ENCODE data around the gene CNNM1. TPM values are rescaled to one million over a fixed set of nuclear protein-coding genes. Genes with fewer than 3 reads are reported as not detected.

CNNM1 gene
- total RNA-seq, 1 experiment from 2014 or later, result 0.03 TPM

- in situ Hi-C loops (cut with HindIII; ENCODE audit: low pct_unique_long_range_greater_than_20kb, low sequenced_read_pairs), result no loop called here
- DNase-seq (ENCODE audit: low read depth, low spot score), result no peak
Measured at GRCh38 chr10:99360934-99361333, 31.8 kb downstream of the CNNM1 start.

- in situ Hi-C loops (cut with HindIII; ENCODE audit: low pct_unique_long_range_greater_than_20kb, low sequenced_read_pairs), result no loop called here
Measured at GRCh38 chr10:99364125-99364524, 35.0 kb downstream of the CNNM1 start.

DNA sequence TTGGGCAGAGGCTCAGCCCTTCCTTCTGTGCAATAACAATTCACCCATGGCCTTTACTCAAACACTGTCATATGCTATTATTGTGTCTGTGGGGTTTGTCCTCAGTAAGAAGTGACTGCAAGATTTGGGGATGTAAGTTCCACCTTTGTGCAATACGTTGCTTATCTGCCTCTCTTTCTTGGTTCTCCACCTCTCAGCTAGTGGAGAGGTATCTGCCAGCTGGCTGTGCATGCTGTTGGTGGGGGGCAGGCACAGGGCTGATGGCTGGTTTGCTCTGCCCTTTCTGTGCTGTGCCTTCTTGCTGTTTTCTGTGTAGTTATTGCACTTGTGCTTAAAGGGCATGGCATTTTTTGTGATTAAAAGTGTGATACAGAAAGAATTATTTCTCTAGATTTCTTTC lies 36.2 kb downstream of the CNNM1 start:
- in situ Hi-C loops (cut with HindIII; ENCODE audit: low pct_unique_long_range_greater_than_20kb, low sequenced_read_pairs), result no loop called here

More at GRCh38 chr10:99364125-99364524, 35.0 kb downstream of the CNNM1 start:
- no peak for DNase-seq (ENCODE audit: low read depth, low spot score)

DNA sequence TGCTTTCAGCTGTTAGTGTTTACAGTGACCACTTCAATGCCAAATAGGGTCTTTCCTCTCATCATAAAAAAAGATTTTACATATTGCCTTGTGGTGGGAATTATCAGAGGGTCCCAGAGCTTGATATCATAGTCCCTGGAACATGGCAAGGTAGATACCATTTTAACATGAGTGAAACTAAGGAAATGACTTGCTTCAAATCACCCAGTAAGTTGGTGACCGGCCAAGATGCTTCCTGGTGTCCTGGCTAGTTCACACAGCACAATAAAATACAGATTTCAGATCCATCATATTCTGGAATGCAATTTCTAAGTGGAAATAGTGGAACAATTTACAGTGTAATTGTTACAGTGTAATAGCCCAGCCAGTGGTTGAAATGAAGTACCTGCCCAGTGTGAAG lies 36.6 kb downstream of the CNNM1 start:
- in situ Hi-C loops (cut with HindIII; ENCODE audit: low pct_unique_long_range_greater_than_20kb, low sequenced_read_pairs), result no loop called here
- no peak for DNase-seq (ENCODE audit: low read depth, low spot score)

More for the DNA sequence above, 36.2 kb downstream of the CNNM1 start:
- DNase-seq (ENCODE audit: low read depth, low spot score), result no peak

- no peak for DNase-seq (ENCODE audit: low read depth, low spot score)
- in situ Hi-C loops (cut with HindIII; ENCODE audit: low pct_unique_long_range_greater_than_20kb, low sequenced_read_pairs), result no loop called here
Measured at GRCh38 chr10:99366666-99367065, 37.5 kb downstream of the CNNM1 start.

GRCh38 chr10:99368646-99369045 lies 39.5 kb downstream of the CNNM1 start:
- in situ Hi-C loops (cut with HindIII; ENCODE audit: low pct_unique_long_range_greater_than_20kb, low sequenced_read_pairs), result no loop called here
- DNase-seq (ENCODE audit: low read depth, low spot score), result no peak

DNA sequence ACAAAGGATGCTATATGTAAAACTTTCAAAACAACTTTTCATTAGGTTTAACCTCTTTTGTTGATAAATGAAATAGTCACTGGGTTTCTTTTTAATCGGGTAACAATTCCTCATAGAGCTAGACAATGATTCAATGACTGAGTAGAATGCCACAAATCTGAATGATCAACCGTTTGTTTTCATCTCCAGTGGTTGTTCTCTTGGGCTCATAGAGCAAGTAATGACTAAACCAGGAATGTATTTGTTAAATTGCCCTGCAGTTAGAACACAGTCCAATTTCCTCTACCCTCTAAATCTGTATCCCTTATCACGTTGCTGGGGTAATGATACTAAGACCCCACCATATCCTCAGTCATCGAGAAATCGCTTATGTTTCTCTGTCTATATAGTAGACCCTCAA lies 40.0 kb downstream of the CNNM1 start:
- DNase-seq (ENCODE audit: low read depth, low spot score), result no peak
- in situ Hi-C loops (cut with HindIII; ENCODE audit: low pct_unique_long_range_greater_than_20kb, low sequenced_read_pairs), result no loop called here

- DNase-seq (ENCODE audit: low read depth, low spot score), result no peak
- in situ Hi-C loops (cut with HindIII; ENCODE audit: low pct_unique_long_range_greater_than_20kb, low sequenced_read_pairs), result no loop called here
Measured at GRCh38 chr10:99369551-99369950, 40.4 kb downstream of the CNNM1 start.

DNA sequence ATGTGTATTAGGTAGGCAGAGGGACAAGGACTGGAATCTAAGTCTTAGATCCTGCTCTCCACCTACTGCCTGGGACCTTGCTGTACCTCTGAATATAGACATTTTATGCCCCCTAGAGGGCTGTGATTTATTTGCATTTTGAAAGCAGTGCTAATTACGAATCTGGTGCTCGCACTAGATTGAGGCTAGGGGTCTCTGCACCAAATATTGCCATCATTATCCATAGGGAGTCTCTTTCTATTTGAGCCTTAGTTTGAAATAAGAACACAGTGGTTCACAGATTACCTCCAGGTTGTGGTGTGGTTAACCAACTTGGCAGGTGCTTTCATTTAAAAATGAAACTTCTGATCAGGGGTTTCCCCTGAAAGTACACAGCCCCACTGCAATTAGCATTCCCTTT lies 41.8 kb downstream of the CNNM1 start:
- DNase-seq (ENCODE audit: low read depth, low spot score), result peak; percentile 58
- in situ Hi-C loops (cut with HindIII; ENCODE audit: low pct_unique_long_range_greater_than_20kb, low sequenced_read_pairs), result no loop called here

DNA sequence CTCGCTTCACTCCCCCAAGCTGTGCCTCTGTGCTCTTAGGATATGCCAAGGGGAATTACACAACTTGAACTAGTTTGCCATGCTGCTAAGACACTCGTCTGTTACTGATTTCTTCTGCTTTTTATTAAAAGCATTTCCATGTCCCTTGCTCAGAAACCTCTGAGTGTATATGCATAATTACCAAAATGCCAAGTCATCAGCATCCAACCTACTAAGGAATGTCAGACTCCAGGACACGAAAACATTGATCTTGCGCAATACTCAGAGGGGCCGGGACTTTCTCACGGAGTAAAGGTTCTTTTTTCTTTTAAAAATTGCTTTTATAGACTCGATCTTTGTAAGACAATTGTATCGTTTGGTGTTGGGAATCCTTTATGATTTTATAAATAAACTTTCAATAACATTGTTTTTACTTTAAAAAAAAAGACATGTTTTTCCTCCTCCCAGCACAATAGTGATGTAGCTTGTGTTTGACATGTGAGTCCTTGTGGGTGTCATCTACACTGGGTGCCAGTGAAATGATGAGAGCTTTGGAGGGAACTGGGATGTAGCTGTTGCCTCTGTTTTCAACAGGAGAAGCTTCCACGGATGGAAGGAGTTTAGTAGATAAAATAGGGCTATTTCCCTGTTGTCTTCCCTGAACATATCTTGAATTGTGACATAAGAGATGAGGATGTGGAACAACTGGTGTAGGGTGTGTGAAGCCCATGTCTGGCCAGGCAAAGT lies 43.6 kb downstream of the CNNM1 start:
- no peak for DNase-seq (ENCODE audit: low read depth, low spot score)
- in situ Hi-C loops (cut with HindIII; ENCODE audit: low pct_unique_long_range_greater_than_20kb, low sequenced_read_pairs), result no loop called here

GRCh38 chr10:99374526-99374925 lies 45.4 kb downstream of the CNNM1 start:
- in situ Hi-C loops (cut with HindIII; ENCODE audit: low pct_unique_long_range_greater_than_20kb, low sequenced_read_pairs), result no loop called here
- DNase-seq (ENCODE audit: low read depth, low spot score), result no peak

GRCh38 chr10:99374972-99375371 lies 45.8 kb downstream of the CNNM1 start:
- DNase-seq (ENCODE audit: low read depth, low spot score), result no peak

GRCh38 chr10:99375426-99375825 lies 46.3 kb downstream of the CNNM1 start:
- in situ Hi-C loops (cut with HindIII; ENCODE audit: low pct_unique_long_range_greater_than_20kb, low sequenced_read_pairs), result no loop called here
- DNase-seq (ENCODE audit: low read depth, low spot score), result no peak

More at GRCh38 chr10:99374972-99375371, 45.8 kb downstream of the CNNM1 start:
- in situ Hi-C loops (cut with HindIII; ENCODE audit: low pct_unique_long_range_greater_than_20kb, low sequenced_read_pairs), result no loop called here

DNA sequence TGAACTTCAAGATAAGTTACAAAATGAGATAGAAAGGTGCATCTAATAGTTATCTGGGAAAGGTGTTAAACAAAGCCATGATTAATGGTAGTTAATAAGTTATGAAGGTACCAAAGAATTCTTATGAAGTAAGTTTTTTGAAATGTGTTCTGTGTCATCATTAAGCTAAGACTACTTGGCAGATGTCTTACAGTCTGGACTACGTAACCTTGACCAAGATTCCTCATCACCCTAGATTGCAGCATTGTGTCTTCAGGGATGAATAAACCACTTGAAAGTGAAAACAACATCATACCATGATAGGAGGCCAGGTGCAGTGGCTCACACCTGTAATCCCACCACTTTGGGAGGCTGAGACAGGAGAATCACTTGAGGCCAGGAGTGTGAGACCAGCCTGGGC lies 53.0 kb downstream of the CNNM1 start:
- in situ Hi-C loops (cut with HindIII; ENCODE audit: low pct_unique_long_range_greater_than_20kb, low sequenced_read_pairs), result no loop called here
- DNase-seq (ENCODE audit: low read depth, low spot score), result no peak

GRCh38 chr10:99387071-99387470 lies 57.9 kb downstream of the CNNM1 start:
- in situ Hi-C loops (cut with HindIII; ENCODE audit: low pct_unique_long_range_greater_than_20kb, low sequenced_read_pairs), result no loop called here
- no peak for DNase-seq (ENCODE audit: low read depth, low spot score)

- no peak for DNase-seq (ENCODE audit: low read depth, low spot score)
- in situ Hi-C loops (cut with HindIII; ENCODE audit: low pct_unique_long_range_greater_than_20kb, low sequenced_read_pairs), result no loop called here
Measured at GRCh38 chr10:99387541-99387940, 58.4 kb downstream of the CNNM1 start.

DNA sequence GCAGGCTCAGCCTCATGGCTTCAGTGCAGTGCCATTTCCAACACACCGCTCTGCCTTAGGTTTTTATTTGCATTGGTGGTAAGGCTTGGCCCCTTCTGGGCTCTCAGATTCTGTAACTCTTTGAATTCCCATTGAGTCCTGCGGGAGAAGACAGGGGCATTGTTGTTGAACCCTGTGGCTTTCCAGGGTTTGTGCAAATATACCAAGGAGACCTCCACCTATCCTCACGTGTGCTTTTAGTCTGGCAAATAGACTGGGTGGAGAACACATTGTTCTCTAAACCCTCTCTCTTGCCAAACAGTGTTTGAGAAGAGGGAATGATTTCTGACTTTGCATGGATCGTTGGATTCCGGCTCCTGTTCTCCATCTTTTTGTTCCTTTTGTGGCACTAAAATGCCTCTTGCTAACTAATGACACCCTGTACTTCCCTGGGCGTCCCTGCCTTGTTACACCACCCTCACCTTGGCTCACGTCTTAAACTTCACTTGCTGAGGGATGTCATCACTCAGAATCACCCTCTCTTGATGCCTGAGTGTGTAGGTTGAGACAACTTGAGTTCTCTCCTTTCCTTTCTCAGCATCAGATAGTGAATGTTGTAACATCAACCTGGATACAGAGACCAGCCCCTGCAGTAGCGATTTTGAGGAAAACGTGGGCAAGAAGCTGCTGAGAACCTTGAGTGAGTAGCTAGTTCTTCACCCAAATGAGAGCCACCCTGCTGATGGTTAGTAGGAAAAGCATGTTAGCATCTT lies 60.7 kb downstream of the CNNM1 start:
- in situ Hi-C loops (cut with HindIII; ENCODE audit: low pct_unique_long_range_greater_than_20kb, low sequenced_read_pairs), result no loop called here
- DNase-seq (ENCODE audit: low read depth, low spot score), result no peak

DNA sequence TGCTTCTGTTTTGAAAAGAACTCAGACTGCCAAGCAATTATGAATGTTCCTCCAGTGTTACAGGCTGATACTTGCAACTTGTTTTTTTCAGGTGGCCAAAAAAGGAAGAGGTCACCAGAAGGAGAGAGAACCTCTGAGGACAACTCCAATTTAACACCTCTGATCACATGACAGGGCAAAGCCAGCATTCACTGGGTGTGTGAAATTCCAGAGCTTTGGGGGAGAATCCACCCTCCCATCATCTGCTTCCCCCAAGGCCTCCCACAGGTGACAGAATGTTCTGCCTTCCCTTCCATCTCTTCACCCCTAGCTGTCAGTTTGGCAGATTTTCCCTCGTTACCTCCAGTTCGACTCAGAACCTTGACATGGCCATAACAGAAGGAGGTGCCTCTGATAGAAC lies 62.2 kb downstream of the CNNM1 start:
- in situ Hi-C loops (cut with HindIII; ENCODE audit: low pct_unique_long_range_greater_than_20kb, low sequenced_read_pairs), result no loop called here
- no peak for DNase-seq (ENCODE audit: low read depth, low spot score)

- no peak for DNase-seq (ENCODE audit: low read depth, low spot score)
Measured at GRCh38 chr10:99393036-99393435, 63.9 kb downstream of the CNNM1 start.

More at GRCh38 chr10:99393036-99393435, 63.9 kb downstream of the CNNM1 start:
- in situ Hi-C loops (cut with HindIII; ENCODE audit: low pct_unique_long_range_greater_than_20kb, low sequenced_read_pairs), result no loop called here
